Liver (tissue), 3 donors: Measurements from ENCODE around the gene LY6G6F.

Experiments
- ATF3 ChIP-seq: IDR thresholded peaks from 2 replicates; pipeline ENCODE4 v1.6.1; 2016; ENCODE audit warnings: antibody characterized with exemption
- CTCF ChIP-seq: fragments of 150-350 bp; IDR thresholded peaks from 2 replicates; pipeline ENCODE4 v1.5.1; 2017; ENCODE audit warnings: improper control_type of control experiment, low read depth, low read length; ENCODE audit not compliant: missing input control
- FOXA1 ChIP-seq: IDR thresholded peaks from 2 replicates; pipeline ENCODE4 v1.6.1; 2016; ENCODE audit warnings: antibody characterized with exemption
- GABPA ChIP-seq, 2 donors: IDR thresholded peaks in 1 of 2; conservative IDR thresholded peaks in 1 of 2; 2 replicates each; pipeline ENCODE4 v1.6.1; 2016; ENCODE audit warnings: antibody characterized with exemption in 2 of 2, mild to moderate bottlenecking in 1 of 2, moderate library complexity in 1 of 2
- MAX ChIP-seq: IDR thresholded peaks from 2 replicates; pipeline ENCODE4 v1.6.1; 2016; ENCODE audit warnings: antibody characterized with exemption
- RAD21 ChIP-seq, 2 donors: IDR thresholded peaks; 2 replicates each; pipeline ENCODE4 v1.6.1; 2016; ENCODE audit warnings: antibody characterized with exemption in 2 of 2, mild to moderate bottlenecking in 2 of 2
- REST ChIP-seq: IDR thresholded peaks from 2 replicates; pipeline ENCODE4 v1.6.1; 2016; ENCODE audit warnings: antibody characterized with exemption, mild to moderate bottlenecking
- RXRA ChIP-seq, 2 donors: IDR thresholded peaks; 2 replicates each; pipeline ENCODE4 v1.6.1; 2017 to 2018; ENCODE audit warnings: antibody characterized with exemption in 2 of 2, mild to moderate bottlenecking in 1 of 2
- SP1 ChIP-seq: IDR thresholded peaks from 2 replicates; pipeline ENCODE4 v1.6.1; 2018; ENCODE audit warnings: antibody characterized with exemption, mild to moderate bottlenecking
- TAF1 ChIP-seq: conservative IDR thresholded peaks from 2 replicates; pipeline ENCODE4 v1.6.1; 2016; ENCODE audit warnings: antibody characterized with exemption, mild to moderate bottlenecking
- YY1 ChIP-seq: IDR thresholded peaks from 2 replicates; pipeline ENCODE4 v1.6.1; 2016; ENCODE audit warnings: antibody characterized with exemption, mild to moderate bottlenecking
- ZBTB33 ChIP-seq: IDR thresholded peaks from 2 replicates; pipeline ENCODE4 v1.6.1; 2016; ENCODE audit warnings: antibody characterized with exemption
- donor health status: healthy.
- donor health status: healthy.

GRCh38 chr6:31712296-31712695 is 5.6 kb downstream of the LY6G6F start:
- TF ChIP-seq CTCF (no peak), GABPA (IDR thresholded peaks at IDR 0.05 in 1 of 2, conservative IDR thresholded peaks at IDR 0.05 in 1 of 2) (no peak), FOXA1 (no peak), ATF3 (no peak), MAX (no peak), RAD21 (IDR thresholded peaks at IDR 0.05) (peak in 1 of 2 donors; percentile 30), TAF1 (no peak), REST (no peak), SP1 (no peak), ZBTB33 (no peak), YY1 (no peak), RXRA (IDR thresholded peaks at IDR 0.05) (no peak)
